Vagina (tissue), 2 donors: ENCODE results near the gene CDK19. TPM values are rescaled to one million over a fixed set of nuclear protein-coding genes. Genes with fewer than 3 reads are reported as not detected.

ENCODE experiments used
- DNase-seq, 2 donors: peaks; one replicate each; pipeline ENCODE4 v3.0.0-alpha.2; 2017; ENCODE audit errors: extremely low spot score in 2 of 2
- H3K27ac ChIP-seq: fragments of 200-600 bp; sonication (generic); one replicate; pipeline ENCODE4 v1.5.1; 2019
- H3K27me3 ChIP-seq: fragments of 200-600 bp; sonication (generic); one replicate; pipeline ENCODE4 v1.5.1; 2019
- H3K36me3 ChIP-seq, 2 donors: fragments of 200-600 bp; sonication (generic); one replicate each; pipeline ENCODE4 v1.5.1; 2017 to 2019
- H3K4me1 ChIP-seq: fragments of 200-600 bp; sonication (generic); one replicate; pipeline ENCODE4 v1.5.1; 2019
- H3K4me3 ChIP-seq, 2 donors: fragments of 200-600 bp; sonication (generic); 1 replicate in 1 of 2; 2 replicates in 1 of 2; pipeline ENCODE4 v1.5.1; 2016 to 2019
- H3K9me3 ChIP-seq: fragments of 200-600 bp; sonication (generic); one replicate; pipeline ENCODE4 v1.5.1; 2019
- POLR2A ChIP-seq, 2 donors: fragments of 450-650 bp; IDR thresholded peaks; one replicate each; pipeline ENCODE4 v1.6.1; 2017; ENCODE audit warnings: antibody characterized with exemption in 2 of 2, mild to moderate bottlenecking in 2 of 2, moderate library complexity in 2 of 2
- POLR2AphosphoS5 ChIP-seq, 2 donors: sonication (generic); formaldehyde crosslinking; IDR thresholded peaks; one replicate each; pipeline ENCODE4 v1.9.0; 2017; ENCODE audit warnings: antibody characterized with exemption in 2 of 2, mild to moderate bottlenecking in 2 of 2, low read depth in 1 of 2; ENCODE audit not compliant: insufficient read depth in 1 of 2
- intact Hi-C: fragments of 100-400 bp; cut with DNase I; formaldehyde crosslinking; loops from one replicate; pipeline ENCODE4 v1.15.1; 2023
- total RNA-seq: library from RNA; depleted of rRNA; stranded (reverse); fragments of >200 nt; gene quantifications from one replicate; pipeline ENCODE4 v1.2.3, GENCODE V29; 2016
- TF ChIP-seq, protein P1 (sequence below), 3 experiments: fragments of 450-650 bp in 2 of 3; fragments of 200-600 bp in 1 of 3; sonication (generic) in 1 of 3; IDR thresholded peaks; one replicate each; pipeline ENCODE4 v1.5.1; 2017 to 2019; ENCODE audit warnings: antibody characterized with exemption in 3 of 3, mild to moderate bottlenecking in 2 of 3, moderate library complexity in 2 of 3

The CDK19 gene
- total RNA-seq, 1 donor from 2014 or later: 10.6 TPM

DNA sequence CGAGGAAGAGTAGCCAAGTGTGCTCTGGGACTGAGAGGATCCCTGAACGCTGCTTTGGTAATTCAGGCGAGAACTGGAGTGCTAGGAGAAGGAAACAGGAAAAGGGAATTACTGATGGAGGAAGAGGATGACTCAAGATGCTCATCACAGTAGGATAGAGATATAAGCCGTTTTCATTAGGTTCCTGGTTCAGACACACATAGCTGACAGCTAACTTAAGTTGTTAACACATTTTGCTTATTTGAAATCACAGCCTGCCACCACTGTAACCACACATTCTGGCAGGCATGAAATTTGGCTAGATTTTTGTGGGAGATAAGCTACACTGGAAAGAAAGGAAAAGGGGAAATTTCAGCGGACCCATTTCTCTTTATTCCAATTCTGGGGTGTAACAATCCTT, 200.7 kb downstream of the CDK19 start:
- intact Hi-C loops: no loop called here
- peaks cover 0 to 12% of the 10 kb centered on the region in 2 donors for H3K36me3 ChIP-seq

DNA sequence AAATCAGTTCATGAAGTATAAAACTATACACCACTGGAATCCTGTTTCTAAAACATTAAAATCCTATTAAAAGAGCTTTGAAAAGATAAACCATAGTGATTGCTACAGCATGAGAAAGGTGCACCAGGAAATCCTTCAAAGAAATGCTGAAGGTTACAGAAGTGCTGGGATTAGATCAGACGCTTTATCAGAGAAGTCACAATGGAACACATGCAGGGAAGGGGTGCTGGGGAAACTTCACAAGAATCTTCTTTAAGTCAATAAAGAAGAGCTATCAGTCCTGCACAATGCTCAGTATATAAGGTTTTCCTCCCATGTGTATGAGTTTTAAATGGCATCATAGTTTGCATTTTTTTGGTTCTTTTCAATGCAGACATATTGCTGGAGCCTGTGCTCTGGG, 201.2 kb downstream of the CDK19 start:
- Histone ChIP-seq H3K27ac (no peak overlapping the region), H3K27me3 (no peaks in the 10 kb centered on the region), H3K4me1 (peaks cover 1% of the 10 kb centered on the region), H3K36me3 (peaks cover 0 to 12% of the 10 kb centered on the region in 2 donors), H3K9me3 (no peaks in the 10 kb centered on the region), H3K4me3 (no peak overlapping the region)
- no peak for DNase-seq
- intact Hi-C loops: no loop called here
- TF ChIP-seq POLR2A (IDR thresholded peaks at IDR 0.05): no peak
- TF ChIP-seq, protein P1, sequence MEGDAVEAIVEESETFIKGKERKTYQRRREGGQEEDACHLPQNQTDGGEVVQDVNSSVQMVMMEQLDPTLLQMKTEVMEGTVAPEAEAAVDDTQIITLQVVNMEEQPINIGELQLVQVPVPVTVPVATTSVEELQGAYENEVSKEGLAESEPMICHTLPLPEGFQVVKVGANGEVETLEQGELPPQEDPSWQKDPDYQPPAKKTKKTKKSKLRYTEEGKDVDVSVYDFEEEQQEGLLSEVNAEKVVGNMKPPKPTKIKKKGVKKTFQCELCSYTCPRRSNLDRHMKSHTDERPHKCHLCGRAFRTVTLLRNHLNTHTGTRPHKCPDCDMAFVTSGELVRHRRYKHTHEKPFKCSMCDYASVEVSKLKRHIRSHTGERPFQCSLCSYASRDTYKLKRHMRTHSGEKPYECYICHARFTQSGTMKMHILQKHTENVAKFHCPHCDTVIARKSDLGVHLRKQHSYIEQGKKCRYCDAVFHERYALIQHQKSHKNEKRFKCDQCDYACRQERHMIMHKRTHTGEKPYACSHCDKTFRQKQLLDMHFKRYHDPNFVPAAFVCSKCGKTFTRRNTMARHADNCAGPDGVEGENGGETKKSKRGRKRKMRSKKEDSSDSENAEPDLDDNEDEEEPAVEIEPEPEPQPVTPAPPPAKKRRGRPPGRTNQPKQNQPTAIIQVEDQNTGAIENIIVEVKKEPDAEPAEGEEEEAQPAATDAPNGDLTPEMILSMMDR (IDR thresholded peaks at IDR 0.05): no peak
- no peak for TF ChIP-seq POLR2AphosphoS5 (IDR thresholded peaks at IDR 0.05; ENCODE audit: insufficient read depth in 1 of 2, low read depth in 1 of 2)

More for the DNA sequence above, 200.7 kb downstream of the CDK19 start:
- no peaks in the 10 kb centered on the region for H3K27me3 ChIP-seq
- no peak for DNase-seq
- H3K9me3 ChIP-seq: no peaks in the 10 kb centered on the region
- no peak overlapping the region for H3K27ac ChIP-seq
- peaks cover 6% of the 10 kb centered on the region for H3K4me1 ChIP-seq
- TF ChIP-seq, protein P1 (IDR thresholded peaks at IDR 0.05): no peak
- TF ChIP-seq POLR2A (IDR thresholded peaks at IDR 0.05): no peak
- no peak for TF ChIP-seq POLR2AphosphoS5 (IDR thresholded peaks at IDR 0.05; ENCODE audit: insufficient read depth in 1 of 2, low read depth in 1 of 2)
- no peak overlapping the region for H3K4me3 ChIP-seq

DNA sequence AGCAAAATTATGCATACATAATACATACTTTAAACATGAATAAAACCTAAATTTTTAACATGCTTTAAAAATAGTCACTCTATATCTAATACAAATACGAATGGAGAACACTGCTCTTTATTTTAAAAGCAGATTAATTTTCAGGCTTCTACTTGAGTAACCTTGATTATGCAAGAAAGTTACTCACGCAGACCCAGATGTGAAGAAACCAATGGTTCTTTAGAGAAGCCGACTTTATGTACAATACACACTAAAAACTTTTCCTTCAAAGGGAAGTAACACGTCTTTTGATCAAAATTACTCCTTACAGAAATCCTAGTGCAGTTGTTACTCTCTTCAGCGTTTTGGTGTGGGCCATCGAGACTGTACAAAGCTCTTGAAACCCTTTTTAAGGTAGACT, 201.9 kb downstream of the CDK19 start:
- Histone ChIP-seq H3K4me3 (no peak overlapping the region), H3K9me3 (no peaks in the 10 kb centered on the region), H3K36me3 (peaks cover 0 to 12% of the 10 kb centered on the region in 2 donors), H3K4me1 (no peaks in the 10 kb centered on the region), H3K27ac (no peak overlapping the region), H3K27me3 (no peaks in the 10 kb centered on the region)
- intact Hi-C loops: no loop called here
- no peak for DNase-seq
- TF ChIP-seq POLR2A (IDR thresholded peaks at IDR 0.05): no peak
- TF ChIP-seq, protein P1 (IDR thresholded peaks at IDR 0.05): no peak
- TF ChIP-seq POLR2AphosphoS5 (IDR thresholded peaks at IDR 0.05; ENCODE audit: insufficient read depth in 1 of 2, low read depth in 1 of 2): no peak

DNA sequence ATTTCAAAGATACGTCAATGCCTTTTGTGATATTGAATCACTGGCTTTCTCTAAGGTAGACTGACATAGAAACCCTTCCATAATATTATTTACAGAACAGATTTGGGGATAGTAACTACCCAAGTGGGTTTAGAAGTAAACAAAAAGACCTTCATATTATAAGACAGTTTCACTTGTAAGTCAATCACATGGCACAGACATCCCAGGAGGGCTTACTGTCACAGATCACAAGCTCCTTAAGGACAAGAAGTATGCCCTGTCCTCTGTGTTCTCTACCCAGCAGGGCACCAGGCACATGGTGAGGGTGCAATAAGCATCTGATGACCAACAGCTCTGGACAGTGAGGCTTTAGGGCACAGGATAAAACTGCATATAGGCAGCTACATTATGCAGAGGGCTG, 203.0 kb downstream of the CDK19 start:
- H3K27me3 ChIP-seq: no peaks in the 10 kb centered on the region
- H3K4me3 ChIP-seq: no peak overlapping the region
- H3K4me1 ChIP-seq: no peaks in the 10 kb centered on the region
- H3K27ac ChIP-seq: no peak overlapping the region
- peaks cover 0 to 12% of the 10 kb centered on the region in 2 donors for H3K36me3 ChIP-seq
- no peak for DNase-seq
- TF ChIP-seq POLR2AphosphoS5 (IDR thresholded peaks at IDR 0.05; ENCODE audit: insufficient read depth in 1 of 2, low read depth in 1 of 2) (no peak), POLR2A (IDR thresholded peaks at IDR 0.05) (no peak)
- TF ChIP-seq, protein P1 (IDR thresholded peaks at IDR 0.05): no peak
- intact Hi-C loops: no loop called here
- no peaks in the 10 kb centered on the region for H3K9me3 ChIP-seq

DNA sequence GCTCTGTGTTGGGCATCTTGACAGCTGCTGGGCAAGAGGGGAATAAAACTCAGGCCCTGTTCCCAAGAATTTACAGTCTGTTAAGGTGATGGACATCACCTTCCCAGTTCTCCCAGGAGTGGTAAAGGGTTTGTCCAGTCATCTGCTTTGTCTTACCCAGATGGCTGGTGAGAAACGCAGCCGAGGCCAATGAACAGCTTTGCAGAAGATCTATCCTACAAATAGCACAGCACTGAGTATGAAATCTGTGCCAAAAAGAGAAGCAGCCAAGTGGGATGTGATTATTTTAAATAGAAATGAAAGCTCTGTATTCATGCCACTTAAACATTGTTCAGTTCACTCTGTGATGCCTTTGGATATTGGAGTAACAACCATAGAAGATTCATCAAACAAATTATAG, 206.2 kb downstream of the CDK19 start:
- no peak overlapping the region for H3K27ac ChIP-seq

More for the DNA sequence above, 206.2 kb downstream of the CDK19 start:
- TF ChIP-seq POLR2A (IDR thresholded peaks at IDR 0.05): no peak
- TF ChIP-seq, protein P1 (IDR thresholded peaks at IDR 0.05): no peak
- TF ChIP-seq POLR2AphosphoS5 (IDR thresholded peaks at IDR 0.05; ENCODE audit: insufficient read depth in 1 of 2, low read depth in 1 of 2): no peak
- Histone ChIP-seq H3K4me3 (no peak overlapping the region), H3K9me3 (no peaks in the 10 kb centered on the region), H3K27me3 (no peaks in the 10 kb centered on the region), H3K4me1 (no peaks in the 10 kb centered on the region), H3K36me3 (peaks cover 0 to 9% of the 10 kb centered on the region in 2 donors)
- intact Hi-C loops: no loop called here
- DNase-seq: no peak
